Epithelial cell of proximal tubule (primary cell): Measurements from ENCODE around the gene MRPS34. TPM values are rescaled to one million over a fixed set of nuclear protein-coding genes. Genes with fewer than 3 reads are reported as not detected.

Source experiments
- DNase-seq: peaks from one replicate; pipeline ENCODE4 v3.0.0-alpha.2; 2011; ENCODE audit warnings: low read depth
- H3K4me3 ChIP-seq: 2 replicates; pipeline ENCODE4 v1.5.1; 2011; ENCODE audit warnings: low read depth, mild to moderate bottlenecking, low read length
- total RNA-seq: library from RNA; depleted of rRNA; stranded (reverse); fragments of >200 nt; gene quantifications from 2 replicates; pipeline ENCODE4 v1.2.3, GENCODE V29; 2015
- TF ChIP-seq, protein P1 (sequence below): conservative IDR thresholded peaks from 2 replicates; pipeline ENCODE4 v1.5.1; 2012; ENCODE audit warnings: low read depth, mild to moderate bottlenecking, low read length

Gene MRPS34
- total RNA-seq, 1 donor from 2014 or later = 167 TPM

DNA sequence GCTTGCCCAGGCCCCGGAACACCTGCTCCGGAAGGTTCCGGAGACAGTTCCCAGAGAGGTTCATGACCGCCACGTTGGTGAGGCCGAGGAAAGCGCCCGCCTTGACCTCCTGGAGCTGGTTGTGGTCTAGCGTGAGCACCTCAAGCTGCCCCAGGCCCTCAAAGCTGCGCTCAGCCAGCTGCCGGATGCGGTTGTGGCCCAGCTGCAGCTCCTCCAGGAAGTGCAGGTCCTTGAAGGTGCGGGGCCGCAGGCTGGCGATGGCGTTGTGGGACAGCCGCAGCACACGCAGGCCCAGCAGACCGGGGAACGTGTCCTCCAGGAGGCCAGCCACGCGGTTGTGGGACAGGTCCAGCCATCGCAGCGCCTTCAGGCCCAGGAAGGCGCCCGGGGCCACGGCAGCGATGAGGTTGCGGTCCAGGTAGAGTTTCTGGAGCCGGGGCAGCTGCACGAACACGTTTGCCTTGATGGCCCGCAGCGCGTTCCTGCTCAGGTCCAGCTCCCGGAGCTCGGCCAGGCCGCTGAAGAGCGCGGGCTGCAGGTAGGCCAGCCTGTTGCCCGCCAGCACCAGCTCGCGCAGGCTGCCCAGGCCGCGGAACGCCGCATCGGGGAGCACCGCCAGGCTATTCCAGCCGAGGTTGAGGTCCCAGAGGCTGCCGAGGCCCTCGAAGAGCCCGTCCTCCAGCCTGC is 18.5 kb upstream of the MRPS34 start:
- H3K4me3 ChIP-seq = no peak overlapping the region
- TF ChIP-seq, protein P1, sequence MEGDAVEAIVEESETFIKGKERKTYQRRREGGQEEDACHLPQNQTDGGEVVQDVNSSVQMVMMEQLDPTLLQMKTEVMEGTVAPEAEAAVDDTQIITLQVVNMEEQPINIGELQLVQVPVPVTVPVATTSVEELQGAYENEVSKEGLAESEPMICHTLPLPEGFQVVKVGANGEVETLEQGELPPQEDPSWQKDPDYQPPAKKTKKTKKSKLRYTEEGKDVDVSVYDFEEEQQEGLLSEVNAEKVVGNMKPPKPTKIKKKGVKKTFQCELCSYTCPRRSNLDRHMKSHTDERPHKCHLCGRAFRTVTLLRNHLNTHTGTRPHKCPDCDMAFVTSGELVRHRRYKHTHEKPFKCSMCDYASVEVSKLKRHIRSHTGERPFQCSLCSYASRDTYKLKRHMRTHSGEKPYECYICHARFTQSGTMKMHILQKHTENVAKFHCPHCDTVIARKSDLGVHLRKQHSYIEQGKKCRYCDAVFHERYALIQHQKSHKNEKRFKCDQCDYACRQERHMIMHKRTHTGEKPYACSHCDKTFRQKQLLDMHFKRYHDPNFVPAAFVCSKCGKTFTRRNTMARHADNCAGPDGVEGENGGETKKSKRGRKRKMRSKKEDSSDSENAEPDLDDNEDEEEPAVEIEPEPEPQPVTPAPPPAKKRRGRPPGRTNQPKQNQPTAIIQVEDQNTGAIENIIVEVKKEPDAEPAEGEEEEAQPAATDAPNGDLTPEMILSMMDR = no peak
- DNase-seq = no peak

- H3K4me3 ChIP-seq = no peak overlapping the region
- DNase-seq = no peak
Measured at GRCh38 chr16:1790611-1791255, 17.8 kb upstream of the MRPS34 start.

GRCh38 chr16:1790261-1790610 is 17.3 kb upstream of the MRPS34 start:
- no peak overlapping the region for H3K4me3 ChIP-seq
- no peak for DNase-seq
- TF ChIP-seq, protein P1 = no peak

More at GRCh38 chr16:1790611-1791255, 17.8 kb upstream of the MRPS34 start:
- TF ChIP-seq, protein P1 = no peak

- no peak overlapping the region for H3K4me3 ChIP-seq
- DNase-seq = no peak
- TF ChIP-seq, protein P1 = no peak
Measured at GRCh38 chr16:1789643-1790045, 16.7 kb upstream of the MRPS34 start.

DNA sequence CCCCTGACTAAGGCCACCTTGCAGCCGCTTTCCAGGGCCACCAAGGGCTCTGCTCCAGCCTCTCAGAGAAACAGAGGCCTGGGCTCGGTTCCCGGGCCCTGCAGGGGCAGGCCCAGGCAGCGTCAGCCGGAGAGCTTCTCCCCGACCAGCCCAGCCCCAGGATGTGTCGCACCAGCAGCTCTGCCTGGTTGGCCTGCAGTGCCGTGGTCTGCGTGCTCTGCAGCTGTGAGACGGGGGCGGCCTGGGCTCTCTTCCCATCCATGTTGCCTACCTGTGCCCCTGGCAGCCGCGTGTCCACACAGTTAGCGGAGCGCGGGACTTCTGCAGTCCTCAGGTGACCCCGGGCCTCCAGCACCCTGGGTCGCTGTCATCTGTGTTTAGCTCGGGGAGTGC is 15.8 kb upstream of the MRPS34 start:
- DNase-seq = no peak
- TF ChIP-seq, protein P1 = no peak
- H3K4me3 ChIP-seq = no peak overlapping the region

- H3K4me3 ChIP-seq = no peak overlapping the region
- TF ChIP-seq, protein P1 = no peak
- DNase-seq = no peak
Measured at GRCh38 chr16:1788095-1788707, 15.3 kb upstream of the MRPS34 start.
